Measurements from ENCODE around the gene LRRFIP1. TPM values are rescaled to one million over a fixed set of nuclear protein-coding genes. Genes with fewer than 3 reads are reported as not detected.
A peak's percentile ranks its signal among the peaks of the same experiment; 100 is the strongest.

The LRRFIP1 gene
- total and polyA plus RNA-seq, 10 of the 15 experiments (the other 5 are each of a cell fraction or from before 2014, with no cell fraction given), result 36.2 to 120 (median 74.3) TPM

- 0 out of 2 replicates have a peak, but pooled peaks have one; percentile 50 for TF ChIP-seq MLLT1 (IDR thresholded peaks at IDR 0.05)
- peak; percentile 50; the same call in 1 of the 2 replicates for TF ChIP-seq BCL11A (IDR thresholded peaks at IDR 0.05; ENCODE audit: low read depth, low read length)
- no peak for TF ChIP-seq SREBF2 (IDR thresholded peaks at IDR 0.05; ENCODE audit: low read length)
- TF ChIP-seq SP1 (IDR thresholded peaks at IDR 0.05; ENCODE audit: low read depth, low read length), result peak; percentile 67
- no peak for TF ChIP-seq KLF5 (IDR thresholded peaks at IDR 0.05; ENCODE audit: partially characterized antibody)
- peak; percentile 91 for TF ChIP-seq RELB (IDR thresholded peaks at IDR 0.05; ENCODE audit: low read depth)
- TF ChIP-seq TCF12 (IDR thresholded peaks at IDR 0.05; ENCODE audit: low read depth, low read length), result peak; percentile 85
- TF ChIP-seq NFXL1 (IDR thresholded peaks at IDR 0.05; ENCODE audit: borderline replicate concordance), result no peak
- no peak for TF ChIP-seq ZBTB11 (CRISPR knock-in tag; IDR thresholded peaks at IDR 0.05)
- no peak for TF ChIP-seq POLR2AphosphoS2 (IDR thresholded peaks at IDR 0.05; ENCODE audit: low read depth, low read length)
- no peak for TF ChIP-seq SPI1 (IDR thresholded peaks at IDR 0.05; ENCODE audit: borderline replicate concordance, insufficient read depth, low read depth, low read length)
- TF ChIP-seq IKZF1 (conservative IDR thresholded peaks at IDR 0.05), result peak; percentile 96
- peak; percentile 67 for TF ChIP-seq CREB1 (IDR thresholded peaks at IDR 0.05; ENCODE audit: low read depth)
- peak; percentile 99 for TF ChIP-seq PAX5 (IDR thresholded peaks at IDR 0.05; ENCODE audit: borderline replicate concordance, low read depth, low read length)
- no peak for TF ChIP-seq E2F4 (IDR thresholded peaks at IDR 0.05; ENCODE audit: low read depth, low read length)
- no peak for TF ChIP-seq SUPT20H (IDR thresholded peaks at IDR 0.05; ENCODE audit: borderline replicate concordance, control insufficient read depth, low read depth, low read length)
- TF ChIP-seq ZNF207 (IDR thresholded peaks at IDR 0.05; ENCODE audit: borderline replicate concordance), result no peak
- TF ChIP-seq EP300 (IDR thresholded peaks at IDR 0.05; ENCODE audit: borderline replicate concordance in 1 of 2, control insufficient read depth in 1 of 2, low read depth in 2 of 2, low read length in 2 of 2), result peak in 1 of 2 experiments; percentile 51; a peak in 1 of 4 replicates
- TF ChIP-seq MXI1 (IDR thresholded peaks at IDR 0.05; ENCODE audit: low read depth, low read length), result no peak
- TF ChIP-seq CHD2 (IDR thresholded peaks at IDR 0.05; ENCODE audit: borderline replicate concordance, low read depth, low read length), result peak; percentile 20; the same call in 1 of the 2 replicates
Measured at GRCh38 chr2:237669628-237670392, 42.4 kb downstream of the LRRFIP1 start (continued).

Measured in GM12878 (cell line).